IPS-18c (cell line): ENCODE data around the gene SORBS2.
"Not testable (repeated sequence)": the region's sequence is repeated elsewhere in the genome, so short reads cannot be mapped to it uniquely, and the experiment has no call there.

Experiments used
- H3K4me3 ChIP-seq: 2 replicates; pipeline ENCODE4 v1.7.0; 2013; ENCODE audit warnings: low read depth, mild to moderate bottlenecking, low read length, moderate library complexity; ENCODE audit not compliant: insufficient read depth
- H3K9me3 ChIP-seq: one replicate; pipeline ENCODE4 v1.6.1; 2013; ENCODE audit warnings: mild to moderate bottlenecking, low read length, moderate library complexity; ENCODE audit not compliant: control insufficient read depth, insufficient read depth

Gene SORBS2

DNA sequence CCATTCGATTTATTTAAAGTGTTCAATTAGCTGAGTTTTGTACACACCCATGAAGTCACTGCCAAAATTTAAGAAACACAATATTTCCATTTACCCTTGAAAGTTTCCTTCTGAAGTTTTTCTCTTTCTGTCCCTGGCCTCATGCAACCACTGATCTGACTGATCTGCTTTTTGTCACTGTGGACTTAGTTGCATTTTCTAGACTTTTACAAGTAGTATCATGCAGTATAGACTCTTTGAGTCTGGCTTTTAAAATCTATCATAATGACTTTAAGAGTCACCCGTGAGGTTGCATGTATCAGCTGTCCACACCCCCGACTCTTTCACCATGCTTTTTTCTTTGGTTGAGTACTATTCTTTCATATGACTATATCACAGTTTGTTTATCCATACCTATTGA, 247.6 kb downstream of the SORBS2 start:
- H3K4me3 ChIP-seq: no peak overlapping the region
- peaks cover 4% of the 10 kb centered on the region for H3K9me3 ChIP-seq

DNA sequence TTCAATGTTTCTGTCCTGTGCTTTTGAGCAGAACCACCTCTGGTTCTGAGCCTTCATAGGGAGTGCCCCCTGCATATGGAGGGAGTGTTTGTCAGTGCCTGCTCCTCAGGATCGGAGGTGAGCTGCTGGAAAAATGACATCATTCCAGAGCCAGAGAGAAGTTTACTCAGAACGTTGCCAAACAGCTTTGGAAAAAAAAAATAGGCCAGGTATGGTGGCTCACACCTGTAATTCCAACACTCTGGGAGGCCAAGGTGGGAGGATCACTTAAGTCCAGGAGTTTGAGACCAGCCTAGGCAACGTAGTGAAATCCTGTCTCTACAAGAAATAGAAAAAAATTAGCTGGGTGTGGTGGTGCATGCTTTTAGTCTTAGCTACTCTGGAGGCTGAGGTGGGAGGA, 249.5 kb downstream of the SORBS2 start:
- Histone ChIP-seq H3K9me3 (peaks cover 4% of the 10 kb centered on the region), H3K4me3 (no peak overlapping the region)

DNA sequence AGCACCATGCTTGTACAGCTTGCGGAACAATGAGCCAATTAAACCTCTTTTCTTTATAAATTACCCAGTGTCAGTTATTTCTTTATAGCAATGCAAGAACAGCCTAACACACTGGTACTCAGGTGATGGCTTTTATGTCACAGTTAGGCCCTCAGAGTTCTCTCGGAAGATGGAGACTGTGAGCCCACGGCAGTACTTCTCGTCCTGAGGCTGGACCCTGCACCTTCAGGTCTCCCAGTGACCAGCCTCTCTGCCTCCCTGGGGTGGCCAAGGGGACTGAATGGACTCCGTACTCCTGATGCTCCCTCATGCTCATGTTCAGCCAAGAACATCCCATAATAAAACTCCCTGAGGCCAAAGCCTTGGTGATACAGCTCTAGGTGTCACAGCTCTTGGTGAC, 251.7 kb downstream of the SORBS2 start:
- Histone ChIP-seq H3K9me3 (no peaks in the 10 kb centered on the region), H3K4me3 (no peak overlapping the region)

DNA sequence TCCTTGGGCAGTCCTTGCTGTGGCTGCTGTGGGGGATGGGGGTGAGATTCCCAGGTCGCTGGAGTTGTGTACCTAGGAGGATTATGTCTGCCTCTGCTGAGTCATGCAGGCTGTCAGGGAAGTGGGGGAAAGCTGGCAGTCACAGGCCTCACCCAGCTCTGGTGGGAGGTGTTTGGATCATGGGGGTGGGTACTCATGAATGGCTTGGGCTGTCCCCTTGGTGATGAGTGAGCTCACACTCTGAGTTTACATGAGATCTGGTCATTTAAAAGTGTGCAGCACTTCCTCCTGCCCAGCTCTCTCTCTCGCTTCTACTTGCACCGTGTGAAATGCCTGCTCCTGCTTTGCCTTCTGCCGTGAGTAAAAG, 252.1 kb downstream of the SORBS2 start:
- Histone ChIP-seq H3K9me3 (no peaks in the 10 kb centered on the region), H3K4me3 (no peak overlapping the region)

DNA sequence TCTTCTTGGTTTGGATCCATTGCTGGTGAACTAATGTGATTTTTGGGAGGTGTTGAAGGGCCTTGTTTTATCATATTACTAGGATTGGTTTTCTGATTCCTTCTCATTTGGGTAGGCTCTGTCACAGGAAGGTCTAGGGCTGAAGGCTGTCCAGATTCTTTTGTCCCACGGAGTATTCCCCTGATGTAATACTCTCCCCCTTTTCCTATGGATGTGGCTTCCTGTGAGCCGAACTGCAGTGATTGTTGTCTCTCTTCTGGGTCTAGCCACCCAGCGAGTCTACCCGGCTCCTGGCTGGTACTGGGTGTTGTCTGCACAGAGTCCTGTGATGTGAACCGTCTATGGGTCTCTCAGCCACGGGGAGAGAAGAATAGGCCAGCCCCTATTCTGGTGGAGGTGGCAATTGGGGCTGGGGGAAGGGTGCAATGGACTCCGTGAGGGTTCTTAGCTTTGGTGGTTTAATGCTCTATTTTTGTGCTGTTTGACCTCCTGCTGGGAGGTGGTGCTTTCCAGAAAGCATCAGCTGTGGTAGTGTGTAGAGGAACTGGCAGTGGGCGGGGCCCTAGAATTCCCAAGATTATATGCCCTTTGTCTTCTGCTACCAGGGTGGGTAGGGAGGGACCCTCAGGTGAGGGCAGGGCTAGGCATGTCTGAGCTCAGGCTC, 252.6 kb downstream of the SORBS2 start:
- H3K9me3 ChIP-seq, H3K4me3 ChIP-seq: not testable (repeated sequence)

DNA sequence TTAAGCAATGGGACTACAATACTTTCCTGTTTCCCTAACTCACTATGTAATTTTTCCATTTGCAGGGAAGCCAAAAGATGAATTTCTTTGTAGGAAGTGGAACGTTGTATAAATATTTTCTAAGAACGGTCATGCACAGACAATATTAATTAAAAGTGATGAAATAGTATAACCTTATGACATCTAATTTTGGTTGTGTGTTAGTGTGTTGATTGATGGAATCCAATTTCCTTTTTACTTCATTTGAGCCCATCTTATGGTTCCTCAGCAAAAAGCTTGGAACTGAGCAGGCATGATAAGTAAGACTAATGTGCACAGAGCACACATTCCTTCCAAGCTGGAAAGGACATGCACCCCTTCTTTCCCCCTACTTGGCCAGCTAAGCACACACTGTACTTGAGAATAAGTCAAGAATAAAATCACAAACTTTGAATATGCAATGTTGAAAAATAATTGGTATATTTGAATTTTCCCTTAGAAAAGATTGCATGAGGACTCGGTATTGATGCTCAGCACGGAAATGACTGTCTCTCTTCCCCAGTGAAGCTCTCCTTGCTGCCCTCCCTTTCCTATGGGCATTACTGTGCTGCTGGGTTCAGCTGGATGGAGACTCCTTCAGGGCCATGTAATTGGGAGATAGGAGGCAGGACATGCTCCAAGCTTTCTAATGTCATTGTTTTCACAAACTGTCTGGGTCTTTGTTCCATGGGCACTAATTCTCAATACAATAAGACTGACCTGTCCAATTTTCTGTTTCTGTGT, 257.4 kb downstream of the SORBS2 start:
- no peak overlapping the region for H3K4me3 ChIP-seq
- peaks cover 2% of the 10 kb centered on the region for H3K9me3 ChIP-seq

DNA sequence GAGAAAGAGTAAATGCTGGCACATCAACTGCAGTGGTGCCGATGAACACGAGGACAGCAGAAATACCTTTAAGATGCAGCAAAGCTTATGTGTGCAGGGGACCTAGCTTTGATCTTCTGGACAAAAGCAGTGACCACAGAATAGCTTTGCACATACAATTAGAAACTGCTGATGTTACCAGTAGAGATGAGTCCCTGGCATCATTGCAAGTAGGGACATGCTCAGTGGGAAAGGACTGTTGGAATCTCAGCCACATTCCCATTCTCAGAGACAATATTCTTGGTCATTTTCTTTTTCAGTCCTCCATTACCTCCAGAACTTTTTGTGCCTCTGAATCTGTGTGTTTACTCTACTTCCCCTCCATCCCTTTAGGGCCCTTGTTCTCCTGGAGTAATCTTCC, 259.7 kb downstream of the SORBS2 start:
- no peak overlapping the region for H3K4me3 ChIP-seq
- peaks cover 2% of the 10 kb centered on the region for H3K9me3 ChIP-seq

DNA sequence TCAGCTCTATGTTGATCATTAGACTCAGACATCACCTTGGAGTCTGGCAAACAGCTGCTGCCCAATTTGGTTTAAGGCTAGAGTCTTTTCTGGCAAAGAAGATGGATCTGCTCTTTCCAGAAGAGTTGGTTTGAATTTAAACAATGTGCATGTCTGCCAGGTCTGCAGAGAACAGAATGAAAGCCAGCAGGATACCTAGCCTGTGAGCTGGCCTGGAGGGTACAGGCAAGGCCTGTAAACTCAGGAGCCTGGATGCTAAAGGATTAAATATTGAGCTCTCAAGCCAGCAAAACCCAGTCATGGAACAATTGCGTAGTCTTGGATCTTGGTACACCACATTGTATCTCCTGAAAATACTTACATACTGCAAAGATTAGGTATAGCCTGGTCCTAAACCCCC, 261.1 kb downstream of the SORBS2 start:
- Histone ChIP-seq H3K4me3 (no peak overlapping the region), H3K9me3 (peaks cover 2% of the 10 kb centered on the region)

DNA sequence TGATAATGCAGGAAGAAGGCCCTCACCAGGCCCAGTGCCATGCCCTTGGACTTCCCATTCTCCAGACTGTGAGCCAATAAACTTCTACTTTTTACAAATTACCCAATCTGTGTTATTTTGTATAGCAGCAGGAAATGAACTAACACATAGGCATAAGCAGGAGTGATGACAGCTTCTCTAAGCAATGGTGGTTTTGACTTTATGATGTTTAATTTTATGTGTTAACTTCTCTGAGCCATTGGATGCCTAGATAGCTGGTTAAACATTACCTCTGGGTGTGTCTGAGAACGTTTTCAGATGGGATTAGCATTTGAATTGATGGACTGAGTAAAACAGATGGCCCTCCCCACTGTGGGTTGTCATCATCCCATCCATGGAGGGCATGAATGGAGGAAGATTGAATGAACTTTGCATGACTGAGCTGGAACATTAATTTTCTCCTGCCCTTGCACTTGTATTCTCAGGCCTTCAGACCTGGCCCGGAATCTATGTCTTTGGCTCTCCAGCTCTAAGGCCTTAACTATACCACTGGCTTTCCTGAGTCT, 262.8 kb downstream of the SORBS2 start:
- no peak overlapping the region for H3K4me3 ChIP-seq

DNA sequence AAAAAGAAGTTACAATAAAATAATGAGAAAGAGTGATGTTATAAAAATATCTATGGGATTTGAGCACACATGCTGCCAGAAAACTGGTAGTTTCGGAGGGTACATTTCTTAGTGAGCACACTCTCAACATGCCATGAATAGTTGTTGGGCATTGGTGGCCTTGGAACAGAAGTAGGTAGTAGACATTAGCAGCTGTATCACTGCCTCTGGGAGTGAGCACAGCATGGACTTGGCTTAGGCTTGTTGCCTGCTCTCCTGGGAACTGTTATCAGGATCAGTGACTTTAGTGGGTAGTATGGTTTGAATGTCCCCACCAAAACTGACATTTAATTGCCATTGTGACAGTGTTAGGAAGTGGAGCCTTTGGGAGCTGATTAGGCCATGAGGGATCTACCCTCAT, 263.4 kb downstream of the SORBS2 start:
- H3K9me3 ChIP-seq: peaks cover 2% of the 10 kb centered on the region
- no peak overlapping the region for H3K4me3 ChIP-seq

More for the DNA sequence above, 262.8 kb downstream of the SORBS2 start:
- H3K9me3 ChIP-seq: peaks cover 2% of the 10 kb centered on the region

DNA sequence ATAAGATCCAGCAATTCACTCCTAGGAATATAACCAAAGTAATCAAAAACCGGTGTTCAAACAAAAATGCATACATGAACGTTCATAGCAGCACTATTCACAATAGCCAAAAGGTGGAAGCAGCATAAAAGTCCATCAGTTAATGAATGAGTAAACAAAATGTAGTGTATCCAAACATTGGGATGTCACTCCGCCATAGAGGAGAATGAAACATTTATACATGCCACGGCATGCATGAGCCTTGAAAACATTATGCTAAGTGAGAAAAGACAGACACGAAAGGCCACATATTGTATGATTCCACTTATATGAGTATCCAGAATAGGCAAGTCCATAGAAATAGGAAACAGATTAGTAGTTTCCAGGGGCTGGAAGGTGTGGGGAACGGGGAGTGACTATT, 265.7 kb downstream of the SORBS2 start:
- Histone ChIP-seq H3K9me3 (peaks cover 2% of the 10 kb centered on the region), H3K4me3 (no peak overlapping the region)

DNA sequence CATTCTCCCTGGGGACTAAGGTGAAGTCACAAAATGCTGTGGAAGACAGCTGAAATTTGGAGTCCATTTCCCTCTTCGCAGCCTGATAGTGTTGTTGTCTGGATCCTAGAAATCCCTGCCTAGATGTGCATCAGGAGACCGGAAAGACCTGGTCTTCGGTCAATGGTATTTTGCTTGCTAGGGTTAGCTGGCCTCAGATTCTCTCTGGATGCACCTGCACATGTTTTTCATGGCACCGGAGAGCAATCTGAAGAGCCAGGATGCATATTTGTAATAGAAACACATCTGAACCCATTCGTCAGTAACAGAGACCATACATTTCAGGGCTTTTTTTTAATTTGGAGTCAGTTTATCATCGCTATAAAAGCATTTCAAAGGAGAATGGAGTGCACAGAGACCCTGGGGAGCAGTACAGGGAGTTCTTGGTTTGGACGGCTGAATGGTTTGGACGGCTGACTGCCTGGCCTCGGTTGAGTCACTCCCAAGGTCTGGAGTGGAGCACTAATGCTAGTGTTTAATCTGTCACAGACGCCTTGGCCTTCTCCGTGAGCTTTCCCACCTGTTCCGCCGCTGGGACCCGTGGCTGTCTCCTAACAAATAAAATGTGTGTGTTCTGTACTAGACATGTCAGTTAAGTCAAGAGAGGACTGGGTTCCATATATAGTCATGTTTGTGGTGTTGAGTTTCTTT, 269.2 kb downstream of the SORBS2 start:
- no peaks in the 10 kb centered on the region for H3K9me3 ChIP-seq
- no peak overlapping the region for H3K4me3 ChIP-seq

DNA sequence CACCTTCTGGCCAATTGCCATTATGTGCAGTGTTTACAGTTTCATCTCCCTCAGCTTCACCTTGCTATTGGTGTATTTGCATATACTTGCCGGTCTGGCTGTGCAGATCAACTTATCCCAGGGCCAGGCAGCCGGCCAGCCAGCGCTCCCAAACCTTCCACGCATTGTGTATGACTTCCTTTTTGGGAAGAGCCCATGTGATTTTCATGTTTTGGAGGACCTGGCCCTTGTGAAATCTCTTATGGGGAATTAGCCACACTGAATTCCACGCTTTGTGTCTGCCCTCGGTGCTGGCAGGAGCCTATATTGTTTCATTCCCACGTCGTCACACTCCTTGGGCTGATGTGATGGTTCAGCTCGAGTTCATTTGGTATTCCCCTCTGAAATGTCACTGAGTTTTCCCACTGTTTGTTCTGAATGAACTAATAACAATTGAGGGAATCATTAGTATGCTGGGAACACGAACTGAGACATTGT, 270.7 kb downstream of the SORBS2 start:
- Histone ChIP-seq H3K9me3 (no peaks in the 10 kb centered on the region), H3K4me3 (no peak overlapping the region)

DNA sequence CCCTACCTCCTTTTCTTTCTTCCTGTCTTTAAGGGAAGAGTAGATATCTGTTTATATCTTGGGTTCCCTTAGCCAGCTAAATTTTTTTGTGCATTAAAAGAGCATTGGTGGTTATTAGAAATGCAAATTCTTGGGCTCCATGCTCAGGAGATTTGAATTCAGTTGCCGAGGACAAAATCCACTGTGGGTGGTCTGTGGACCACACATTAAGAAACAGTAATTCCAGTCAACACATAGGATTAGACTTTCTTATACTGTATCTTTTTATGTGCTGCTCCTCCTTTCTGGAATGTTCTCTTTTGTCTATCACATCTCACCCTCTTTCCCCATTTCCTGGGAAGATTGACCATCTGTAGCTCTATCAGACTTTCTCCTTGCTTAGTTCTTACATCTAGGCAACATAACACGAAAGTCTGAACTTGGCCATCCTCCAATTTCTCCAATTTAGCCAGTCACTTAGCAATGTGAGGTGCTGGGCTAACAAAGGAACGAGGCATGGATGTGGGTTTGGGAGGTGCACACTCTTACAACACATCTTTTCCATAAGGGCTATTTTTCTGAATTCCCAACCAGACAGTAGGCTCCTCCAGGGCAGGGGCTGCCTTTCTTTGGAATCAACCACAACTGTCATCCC, 271.4 kb downstream of the SORBS2 start:
- H3K4me3 ChIP-seq: no peak overlapping the region
- H3K9me3 ChIP-seq: no peaks in the 10 kb centered on the region

DNA sequence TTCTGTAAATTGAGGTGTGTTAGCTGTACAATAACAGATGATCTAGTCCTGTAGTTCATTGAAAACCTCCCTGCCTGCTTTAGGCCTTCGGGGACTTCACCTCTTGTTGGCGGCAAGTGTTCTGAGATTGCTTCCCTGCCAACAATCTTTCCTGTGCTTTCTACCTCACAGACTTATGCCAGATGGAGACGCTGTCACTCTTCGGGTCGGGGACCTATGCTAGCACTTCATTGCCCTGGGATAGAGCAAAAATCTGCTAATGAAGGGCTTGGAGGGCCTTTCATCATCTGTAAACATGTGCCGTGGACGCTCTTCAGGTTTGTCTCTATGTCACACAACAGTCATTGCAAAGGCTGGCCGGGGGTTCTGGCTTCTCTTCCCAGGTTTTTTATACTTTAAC, 272.0 kb downstream of the SORBS2 start:
- Histone ChIP-seq H3K4me3 (no peak overlapping the region), H3K9me3 (no peaks in the 10 kb centered on the region)

DNA sequence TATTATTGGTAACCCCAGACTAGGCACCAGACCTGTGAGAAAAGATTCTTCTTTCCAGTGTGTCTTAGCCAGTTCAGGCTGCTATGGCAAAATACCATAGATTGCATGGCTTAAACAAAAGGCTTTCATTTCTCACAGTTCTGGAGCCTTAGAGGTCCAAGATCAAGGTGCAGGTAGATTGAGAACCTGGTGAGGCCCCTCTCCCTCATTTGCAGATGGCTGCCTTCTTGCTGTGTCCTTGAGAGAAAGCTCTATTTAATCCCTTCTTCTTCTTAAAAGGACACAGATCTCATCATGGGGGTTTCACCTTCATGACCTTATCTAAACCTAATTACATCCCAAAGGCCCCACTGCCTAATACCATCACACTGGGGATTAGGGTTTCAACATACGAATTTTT, 273.2 kb downstream of the SORBS2 start:
- Histone ChIP-seq H3K9me3 (no peaks in the 10 kb centered on the region), H3K4me3 (no peak overlapping the region)

DNA sequence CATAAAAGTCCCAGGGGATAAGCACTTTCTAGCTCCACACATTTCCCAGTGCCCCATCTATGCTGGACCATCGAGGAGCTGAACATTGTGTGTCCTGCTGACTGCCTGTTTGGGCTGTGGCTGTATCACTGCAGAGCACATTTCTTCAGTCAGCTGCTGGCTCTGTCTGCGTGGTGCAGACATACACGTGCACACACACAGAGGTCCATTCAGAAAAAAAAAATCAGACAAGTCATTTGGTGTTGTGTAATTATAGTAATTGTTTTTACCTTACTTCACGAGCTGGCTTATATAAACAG, 275.6 kb downstream of the SORBS2 start:
- no peaks in the 10 kb centered on the region for H3K9me3 ChIP-seq
- no peak overlapping the region for H3K4me3 ChIP-seq
